ENCODE measurements around the gene TMEM25.
"Not testable (repeated sequence)": the region's sequence is repeated elsewhere in the genome, so short reads cannot be mapped to it uniquely, and the experiment has no call there.

- TF ChIP-seq EZH2phosphoT487 (IDR thresholded peaks at IDR 0.05; ENCODE audit: low read depth); CTCF (IDR thresholded peaks at IDR 0.05; ENCODE audit: low read depth, low read length): not testable (repeated sequence)
These were observed 40.7 kb downstream of the TMEM25 start for GRCh38 chr11:118571701-118572060.

Measured in OCI-LY3 (cell line).